Measurements from ENCODE around the gene TNIP2.
A peak's percentile ranks its signal among the peaks of the same experiment; 100 is the strongest.
"Not testable (repeated sequence)": the region's sequence is repeated elsewhere in the genome, so short reads cannot be mapped to it uniquely, and the experiment has no call there.

Gene TNIP2

DNA sequence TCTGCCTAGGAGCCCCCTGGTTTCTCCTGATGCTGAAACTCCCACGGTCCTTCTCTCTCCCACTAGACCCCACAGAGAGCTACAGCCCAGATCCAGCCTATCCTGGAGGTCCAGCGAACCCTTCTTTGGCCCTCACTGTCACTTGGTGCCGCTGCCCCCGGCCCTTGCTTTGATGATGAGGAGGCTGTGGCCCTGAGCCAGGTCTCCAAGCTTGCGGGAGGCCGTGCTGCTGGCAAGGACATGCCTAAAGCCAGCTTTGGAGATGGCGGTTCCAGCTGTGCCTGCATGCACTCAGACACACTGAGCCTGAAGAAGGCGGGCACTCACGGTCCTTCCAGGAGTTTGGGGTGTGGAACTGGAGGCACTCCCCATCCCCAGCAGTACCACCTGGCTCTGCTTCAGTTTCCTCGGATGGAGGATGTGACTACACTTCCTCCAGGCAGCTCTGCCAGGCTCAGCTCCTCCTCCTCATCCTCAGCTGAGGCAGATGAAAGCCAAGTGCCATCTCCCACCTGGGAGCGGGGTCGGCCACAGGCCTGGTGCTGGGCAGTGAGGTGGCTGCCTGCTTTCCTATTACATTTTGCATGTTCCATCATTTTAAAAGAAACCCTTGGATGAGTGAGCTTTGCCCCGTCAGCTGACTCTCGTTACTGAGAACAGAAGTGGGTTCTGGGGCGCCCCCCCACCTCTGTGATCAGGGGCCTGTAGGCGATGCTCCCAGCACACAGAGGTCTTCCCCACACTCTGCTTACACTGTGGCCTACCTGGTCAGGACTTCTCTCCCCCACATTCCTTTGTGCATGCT is 9.0 kb downstream of the TNIP2 start:
- no peak overlapping the region for H3K4me3 ChIP-seq
- peak overlapping the region in 18 of 21 experiments; percentile 19 to 84 (median 54) for H3K27ac ChIP-seq

GRCh38 chr4:2745981-2746806 is 9.9 kb downstream of the TNIP2 start:
- Histone ChIP-seq H3K4me3 (no peak overlapping the region), H3K27ac (peak overlapping the region in 19 of 21 experiments; percentile 19 to 84 (median 68))

GRCh38 chr4:2745516-2745915 is 10.6 kb downstream of the TNIP2 start:
- no peak overlapping the region for H3K4me3 ChIP-seq
- peak overlapping the region in 17 of 21 experiments; percentile 19 to 84 (median 68) for H3K27ac ChIP-seq

DNA sequence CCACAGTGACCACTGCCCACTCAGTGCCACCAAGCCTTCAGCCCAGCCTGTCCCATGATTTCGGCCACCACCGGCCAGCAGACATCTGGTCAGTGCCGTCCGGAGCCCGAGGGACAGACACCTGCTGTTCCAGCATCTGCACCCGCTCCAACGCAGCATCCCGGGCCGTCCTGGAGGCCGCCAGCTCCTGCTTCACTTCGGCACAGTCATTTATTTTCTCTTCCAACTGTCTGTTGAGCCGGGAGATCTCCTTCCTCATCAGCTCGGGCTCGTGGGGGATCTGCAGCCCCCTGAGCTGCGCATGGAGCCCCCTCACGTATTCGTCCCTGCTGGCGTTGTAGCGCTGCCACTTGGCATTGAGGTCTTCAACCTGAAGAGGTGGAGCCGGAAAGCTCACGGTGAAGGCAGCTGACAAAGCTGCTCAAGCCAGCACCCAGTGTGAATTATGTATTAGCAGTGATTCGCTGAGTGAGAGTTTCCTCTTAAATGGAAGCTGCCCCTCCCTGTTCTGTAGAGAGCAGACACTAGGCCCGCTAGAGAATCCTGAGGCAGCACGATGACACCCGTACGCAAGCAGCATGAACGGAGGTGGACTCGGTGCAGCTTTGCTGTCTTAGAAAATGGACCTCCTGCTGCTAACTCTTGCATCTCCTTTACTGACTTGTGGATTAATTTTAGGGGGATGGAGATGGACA is 11.4 kb downstream of the TNIP2 start:
- H3K4me3 ChIP-seq, result no peak overlapping the region
- H3K27ac ChIP-seq, result peak overlapping the region in 7 of 21 experiments; percentile 12 to 84 (median 74)

- H3K27ac ChIP-seq, result peak overlapping the region in 4 of 21 experiments; percentile 7 to 70 (median 41)
These were observed 12.4 kb downstream of the TNIP2 start for GRCh38 chr4:2743518-2744445.

GRCh38 chr4:2742823-2743517 is 13.2 kb downstream of the TNIP2 start:
- H3K4me3 ChIP-seq, result no peak overlapping the region

More at GRCh38 chr4:2743518-2744445, 12.4 kb downstream of the TNIP2 start:
- no peak overlapping the region for H3K4me3 ChIP-seq

GRCh38 chr4:2742081-2742822 is 13.9 kb downstream of the TNIP2 start:
- H3K27ac ChIP-seq, result peak overlapping the region in 2 of 21 experiments; percentile 16 to 31
- no peak overlapping the region for H3K4me3 ChIP-seq

More at GRCh38 chr4:2742823-2743517, 13.2 kb downstream of the TNIP2 start:
- peak overlapping the region in 2 of 21 experiments; percentile 16 to 31 for H3K27ac ChIP-seq

- Histone ChIP-seq H3K4me3 (no peak overlapping the region), H3K27ac (no peak overlapping the region)
These were observed 14.5 kb downstream of the TNIP2 start for GRCh38 chr4:2741626-2742025.

DNA sequence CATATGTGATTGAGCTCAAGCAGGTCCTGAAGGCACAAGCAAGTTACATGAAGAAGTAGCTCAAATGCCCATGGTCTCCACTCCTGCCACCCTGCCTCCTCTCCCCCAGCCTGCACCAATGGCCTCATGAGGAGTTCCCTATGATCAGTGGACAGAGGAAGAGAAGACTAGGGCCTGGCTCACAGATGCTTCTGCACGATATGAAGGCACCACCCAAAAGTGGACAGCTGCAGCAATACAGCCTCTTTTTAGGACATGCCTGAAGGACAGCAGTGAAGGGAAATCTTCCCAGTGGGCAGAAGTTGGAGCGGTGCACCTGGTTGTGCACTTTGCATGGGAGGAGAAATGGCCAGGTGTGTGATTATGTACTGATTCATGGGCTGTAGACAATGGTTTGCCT is 17.8 kb downstream of the TNIP2 start:
- not testable (repeated sequence) for H3K4me3 ChIP-seq

DNA sequence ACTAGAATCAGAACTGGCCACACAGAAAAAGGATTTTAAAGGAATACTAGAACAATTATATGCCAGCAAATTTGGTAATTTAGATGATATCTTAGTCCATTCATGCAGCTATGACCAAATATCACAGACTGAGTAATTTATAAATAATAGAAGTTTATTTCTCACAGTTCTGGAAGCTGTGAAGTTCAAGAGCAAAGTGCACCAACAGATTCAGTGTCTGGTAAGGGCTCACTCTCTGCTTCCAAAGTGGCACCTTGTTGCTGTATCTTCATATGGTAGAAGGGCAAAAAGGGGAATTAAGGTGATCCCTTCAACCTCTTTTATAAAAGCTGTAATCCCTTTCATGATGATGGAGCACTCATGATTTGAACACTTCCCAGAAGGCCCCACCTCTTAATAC is 20.3 kb downstream of the TNIP2 start:
- H3K4me3 ChIP-seq, result no peak overlapping the region
- H3K27ac ChIP-seq, result no peak overlapping the region

More for the DNA sequence above, 17.8 kb downstream of the TNIP2 start:
- not testable (repeated sequence) for H3K27ac ChIP-seq

DNA sequence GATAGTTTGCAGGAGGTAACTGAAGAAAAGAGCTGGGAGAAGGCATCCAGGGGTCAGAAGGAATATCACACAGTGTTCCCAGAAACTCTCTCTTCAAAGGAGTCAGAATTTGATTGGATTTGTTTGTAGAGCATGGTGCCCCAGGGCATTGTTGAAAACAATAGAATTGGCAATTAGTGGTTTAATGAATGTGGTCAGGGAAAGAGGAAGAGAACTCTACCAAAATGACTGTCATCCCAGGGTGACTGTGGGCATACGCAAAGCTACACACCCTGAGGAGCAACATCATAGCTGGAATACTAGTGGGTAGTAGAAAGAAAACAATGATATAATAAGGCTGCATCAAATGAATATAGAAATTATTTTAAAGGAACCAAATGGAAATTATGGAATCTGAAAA is 21.5 kb downstream of the TNIP2 start:
- Histone ChIP-seq H3K4me3 (no peak overlapping the region), H3K27ac (no peak overlapping the region)

GRCh38 chr4:2733844-2734574 is 22.1 kb downstream of the TNIP2 start:
- Histone ChIP-seq H3K4me3 (no peak overlapping the region), H3K27ac (no peak overlapping the region)

- H3K27ac ChIP-seq, result no peak overlapping the region
- H3K4me3 ChIP-seq, result no peak overlapping the region
These were observed 22.9 kb downstream of the TNIP2 start for GRCh38 chr4:2733001-2733843.

DNA sequence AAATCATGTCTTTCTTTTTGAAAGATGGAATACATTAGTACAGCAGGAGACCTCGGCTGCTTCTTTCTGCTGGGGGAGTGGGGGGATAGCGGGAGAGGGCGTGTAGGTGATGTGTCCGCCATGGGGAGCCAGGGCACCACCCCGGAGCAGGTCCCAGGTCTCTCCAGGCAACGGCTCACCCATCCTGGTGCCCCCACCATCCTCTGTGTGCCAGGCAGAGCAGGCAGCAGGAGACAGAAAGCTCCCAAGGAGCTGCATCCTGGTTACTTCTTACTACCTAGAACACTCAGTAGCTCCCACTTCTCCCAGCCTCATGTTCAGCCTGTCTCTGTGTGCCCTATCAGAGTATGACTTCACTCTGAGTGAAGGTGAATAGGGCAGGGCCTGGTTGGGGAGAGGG is 23.6 kb downstream of the TNIP2 start:
- no peak overlapping the region for H3K4me3 ChIP-seq
- H3K27ac ChIP-seq, result no peak overlapping the region

DNA sequence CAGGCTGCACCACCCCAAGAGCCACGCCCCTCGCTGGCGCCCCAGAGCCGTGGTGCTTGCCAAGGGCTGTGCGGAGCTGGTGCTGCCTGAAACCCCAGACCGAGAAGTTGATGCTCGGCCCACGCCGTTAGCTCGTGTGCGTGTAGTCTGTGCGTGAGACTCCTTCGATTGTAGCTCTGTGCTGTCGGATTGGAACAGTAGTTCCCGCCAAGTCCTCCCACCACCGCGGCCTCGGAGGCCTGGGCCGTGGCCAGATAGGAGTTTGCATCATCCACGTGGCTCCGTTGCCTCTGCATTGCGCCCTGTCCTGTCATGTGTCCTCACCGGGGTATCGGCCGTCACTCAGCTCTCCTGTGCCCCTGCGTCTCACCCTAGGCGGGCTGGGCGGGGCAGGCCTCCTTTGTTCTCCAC is 24.2 kb downstream of the TNIP2 start:
- no peak overlapping the region for H3K27ac ChIP-seq
- no peak overlapping the region for H3K4me3 ChIP-seq

GRCh38 chr4:2729533-2729875 is 26.6 kb downstream of the TNIP2 start:
- H3K27ac ChIP-seq, result no peak overlapping the region
- H3K4me3 ChIP-seq, result no peak overlapping the region

Data from skin epidermis (tissue), 12 donors.